Activated T-cell treated with anti-CD3 and anti-CD28 coated beads, Interleukin-2, amount 50 U/mL, for 4 hours (primary cell): Measurements from ENCODE around the gene TTR. TPM values are rescaled to one million over a fixed set of nuclear protein-coding genes. Genes with fewer than 3 reads are reported as not detected.

ENCODE experiments used
- ATAC-seq, 2 donors: fragments of 200-7000 bp; cut with Tn5 transposase; one replicate each; pipeline ENCODE4 v1.10.0; 2021
- DNase-seq: peaks from one replicate; pipeline ENCODE4 v3.0.0-alpha.2; 2020
- H3K27me3 Mint-ChIP-seq: one replicate; pipeline ENCODE4 v1.8.0; 2021; ENCODE audit warnings: low read depth, mixed read lengths
- H3K36me3 Mint-ChIP-seq: one replicate; pipeline ENCODE4 v1.8.0; 2022; ENCODE audit warnings: mixed read lengths; ENCODE audit not compliant: insufficient read depth
- H3K4me1 Mint-ChIP-seq: one replicate; pipeline ENCODE4 v1.8.0; 2021; ENCODE audit warnings: low read depth, mixed read lengths
- H3K4me3 Mint-ChIP-seq: one replicate; pipeline ENCODE4 v1.8.0; 2021; ENCODE audit warnings: mild to moderate bottlenecking, moderate library complexity, mixed read lengths
- H3K9me3 Mint-ChIP-seq: one replicate; pipeline ENCODE4 v1.8.0; 2021; ENCODE audit warnings: mixed read lengths
- total RNA-seq, 3 donors: library from RNA; stranded (reverse); gene quantifications; one replicate each; pipeline ENCODE4 v1.2.1, GENCODE V29; 2021

TTR gene
- total RNA-seq, 3 donors from 2014 or later, result 0.30 to 1.1 (median 0.56) TPM

GRCh38 chr18:31590570-31590969 lies 1.1 kb upstream of the TTR start:
- H3K4me3 Mint-ChIP-seq, result no peak overlapping the region

GRCh38 chr18:31591113-31591512 lies 564 bp upstream of the TTR start:
- H3K4me1 Mint-ChIP-seq, result no peaks in the 10 kb centered on the region

More at GRCh38 chr18:31590570-31590969, 1.1 kb upstream of the TTR start:
- H3K36me3 Mint-ChIP-seq, result no peaks in the 10 kb centered on the region
- no peaks in the 10 kb centered on the region for H3K9me3 Mint-ChIP-seq
- DNase-seq (no peak), ATAC-seq (no peak)
- no peaks in the 10 kb centered on the region for H3K4me1 Mint-ChIP-seq
- peaks cover 6% of the 10 kb centered on the region for H3K27me3 Mint-ChIP-seq

GRCh38 chr18:31592506-31593157 lies 955 bp downstream of the TTR start:
- Mint-ChIP-seq H3K9me3 (no peaks in the 10 kb centered on the region), H3K27me3 (peaks cover 3% of the 10 kb centered on the region), H3K4me1 (no peaks in the 10 kb centered on the region), H3K36me3 (no peaks in the 10 kb centered on the region), H3K4me3 (no peak overlapping the region)
- ATAC-seq, result no peak
- DNase-seq, result no peak

More at GRCh38 chr18:31591113-31591512, 564 bp upstream of the TTR start:
- no peaks in the 10 kb centered on the region for H3K9me3 Mint-ChIP-seq
- no peaks in the 10 kb centered on the region for H3K36me3 Mint-ChIP-seq
- no peak overlapping the region for H3K4me3 Mint-ChIP-seq
- ATAC-seq (no peak), DNase-seq (no peak)
- peaks cover 6% of the 10 kb centered on the region for H3K27me3 Mint-ChIP-seq

GRCh38 chr18:31595121-31595771 lies 3.6 kb downstream of the TTR start:
- Mint-ChIP-seq H3K4me1 (no peaks in the 10 kb centered on the region), H3K9me3 (no peaks in the 10 kb centered on the region)
- DNase-seq, result no peak

GRCh38 chr18:31596081-31596872 lies 4.6 kb downstream of the TTR start:
- ATAC-seq, result no peak
- no peak for DNase-seq
- Mint-ChIP-seq H3K4me1 (no peaks in the 10 kb centered on the region), H3K36me3 (no peaks in the 10 kb centered on the region), H3K27me3 (no peaks in the 10 kb centered on the region), H3K9me3 (no peaks in the 10 kb centered on the region), H3K4me3 (no peak overlapping the region)

More at GRCh38 chr18:31595121-31595771, 3.6 kb downstream of the TTR start:
- Mint-ChIP-seq H3K36me3 (no peaks in the 10 kb centered on the region), H3K27me3 (peaks cover 3% of the 10 kb centered on the region), H3K4me3 (no peak overlapping the region)
- no peak for ATAC-seq

- H3K27me3 Mint-ChIP-seq, result peaks cover under 1% of the 10 kb centered on the region
- DNase-seq, result no peak
- H3K4me3 Mint-ChIP-seq, result no peak overlapping the region
- ATAC-seq, result no peak
- H3K4me1 Mint-ChIP-seq, result no peaks in the 10 kb centered on the region
- no peaks in the 10 kb centered on the region for H3K9me3 Mint-ChIP-seq
- no peaks in the 10 kb centered on the region for H3K36me3 Mint-ChIP-seq
Observed at GRCh38 chr18:31598021-31598805, 6.5 kb downstream of the TTR start.

- Mint-ChIP-seq H3K4me3 (no peak overlapping the region), H3K27me3 (peaks cover 8% of the 10 kb centered on the region), H3K9me3 (no peaks in the 10 kb centered on the region), H3K4me1 (no peaks in the 10 kb centered on the region), H3K36me3 (no peaks in the 10 kb centered on the region)
- DNase-seq (no peak), ATAC-seq (peak; percentile 35 to 57)
Observed at GRCh38 chr18:31603315-31603714, 11.6 kb downstream of the TTR start.

- DNase-seq, result no peak
- no peak for ATAC-seq
- Mint-ChIP-seq H3K36me3 (no peaks in the 10 kb centered on the region), H3K4me3 (no peak overlapping the region), H3K27me3 (peaks cover 10% of the 10 kb centered on the region), H3K9me3 (no peaks in the 10 kb centered on the region), H3K4me1 (no peaks in the 10 kb centered on the region)
Observed at GRCh38 chr18:31606265-31606664, 14.6 kb downstream of the TTR start.

- Mint-ChIP-seq H3K4me3 (no peak overlapping the region), H3K9me3 (no peaks in the 10 kb centered on the region), H3K36me3 (no peaks in the 10 kb centered on the region), H3K27me3 (peaks cover 10% of the 10 kb centered on the region), H3K4me1 (no peaks in the 10 kb centered on the region)
- DNase-seq (no peak), ATAC-seq (no peak)
Observed at GRCh38 chr18:31607384-31607783, 15.7 kb downstream of the TTR start.

GRCh38 chr18:31609886-31610285 lies 18.2 kb downstream of the TTR start:
- H3K9me3 Mint-ChIP-seq, result no peaks in the 10 kb centered on the region
- H3K4me1 Mint-ChIP-seq, result no peaks in the 10 kb centered on the region
- H3K36me3 Mint-ChIP-seq, result no peaks in the 10 kb centered on the region
- H3K4me3 Mint-ChIP-seq, result no peak overlapping the region
- ATAC-seq (no peak), DNase-seq (no peak)
- peaks cover 7% of the 10 kb centered on the region for H3K27me3 Mint-ChIP-seq

- H3K36me3 Mint-ChIP-seq, result no peaks in the 10 kb centered on the region
- no peak for DNase-seq
- peaks cover 7% of the 10 kb centered on the region for H3K27me3 Mint-ChIP-seq
- no peaks in the 10 kb centered on the region for H3K9me3 Mint-ChIP-seq
- peak in 1 of 2 donors; percentile 51 for ATAC-seq
- no peaks in the 10 kb centered on the region for H3K4me1 Mint-ChIP-seq
- no peak overlapping the region for H3K4me3 Mint-ChIP-seq
Observed at GRCh38 chr18:31610286-31611205, 18.9 kb downstream of the TTR start.

- H3K4me1 Mint-ChIP-seq, result no peaks in the 10 kb centered on the region
- no peaks in the 10 kb centered on the region for H3K36me3 Mint-ChIP-seq
- no peaks in the 10 kb centered on the region for H3K9me3 Mint-ChIP-seq
- no peak for DNase-seq
- ATAC-seq, result no peak
- peaks cover 8% of the 10 kb centered on the region for H3K27me3 Mint-ChIP-seq
- H3K4me3 Mint-ChIP-seq, result no peak overlapping the region
Observed at GRCh38 chr18:31611511-31611910, 19.8 kb downstream of the TTR start.

- ATAC-seq (no peak), DNase-seq (no peak)
- Mint-ChIP-seq H3K9me3 (no peaks in the 10 kb centered on the region), H3K4me1 (no peaks in the 10 kb centered on the region), H3K4me3 (no peak overlapping the region), H3K36me3 (no peaks in the 10 kb centered on the region), H3K27me3 (peaks cover 10% of the 10 kb centered on the region)
Observed at GRCh38 chr18:31612124-31612523, 20.4 kb downstream of the TTR start.
